Upper lobe of left lung (tissue), 4 donors: ENCODE results near the gene MTCL1.

ENCODE experiments used
- EP300 ChIP-seq, 4 donors: sonication (generic); formaldehyde crosslinking; IDR thresholded peaks; one replicate each; pipeline ENCODE4 v1.5.1; 2017; ENCODE audit warnings: antibody characterized with exemption in 4 of 4, control low read depth in 2 of 4
- TF ChIP-seq, protein P1 (sequence below), 6 experiments: fragments of 450-650 bp in 4 of 6; fragments of 200-600 bp in 2 of 6; sonication (generic) in 2 of 6; IDR thresholded peaks; one replicate each; pipeline ENCODE4 v1.5.1; 2016 to 2019; ENCODE audit warnings: antibody characterized with exemption in 6 of 6

GRCh38 chr18:8831531-8831930 lies 126.2 kb downstream of the MTCL1 start:
- TF ChIP-seq EP300 (IDR thresholded peaks at IDR 0.05), result no peak
- TF ChIP-seq, protein P1, sequence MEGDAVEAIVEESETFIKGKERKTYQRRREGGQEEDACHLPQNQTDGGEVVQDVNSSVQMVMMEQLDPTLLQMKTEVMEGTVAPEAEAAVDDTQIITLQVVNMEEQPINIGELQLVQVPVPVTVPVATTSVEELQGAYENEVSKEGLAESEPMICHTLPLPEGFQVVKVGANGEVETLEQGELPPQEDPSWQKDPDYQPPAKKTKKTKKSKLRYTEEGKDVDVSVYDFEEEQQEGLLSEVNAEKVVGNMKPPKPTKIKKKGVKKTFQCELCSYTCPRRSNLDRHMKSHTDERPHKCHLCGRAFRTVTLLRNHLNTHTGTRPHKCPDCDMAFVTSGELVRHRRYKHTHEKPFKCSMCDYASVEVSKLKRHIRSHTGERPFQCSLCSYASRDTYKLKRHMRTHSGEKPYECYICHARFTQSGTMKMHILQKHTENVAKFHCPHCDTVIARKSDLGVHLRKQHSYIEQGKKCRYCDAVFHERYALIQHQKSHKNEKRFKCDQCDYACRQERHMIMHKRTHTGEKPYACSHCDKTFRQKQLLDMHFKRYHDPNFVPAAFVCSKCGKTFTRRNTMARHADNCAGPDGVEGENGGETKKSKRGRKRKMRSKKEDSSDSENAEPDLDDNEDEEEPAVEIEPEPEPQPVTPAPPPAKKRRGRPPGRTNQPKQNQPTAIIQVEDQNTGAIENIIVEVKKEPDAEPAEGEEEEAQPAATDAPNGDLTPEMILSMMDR (IDR thresholded peaks at IDR 0.05), result no peak
